SK-N-MC (cell line): ENCODE results near the gene KRTAP10-8.

ENCODE experiments used
- DNase-seq: peaks from one replicate; pipeline ENCODE4 v3.0.0-alpha.2; 2011; ENCODE audit warnings: low read depth, low spot score
- H3K27ac ChIP-seq: fragments of 200-600 bp; sonication (generic); 2 replicates; pipeline ENCODE4 v1.5.1; 2016; ENCODE audit warnings: mixed run types
- H3K36me3 ChIP-seq: fragments of 200-600 bp; sonication (generic); 2 replicates; pipeline ENCODE4 v1.6.1; 2017; ENCODE audit warnings: antibody characterized with exemption, low read length, mixed read lengths; ENCODE audit not compliant: insufficient read depth
- H3K4me3 ChIP-seq: fragments of 200-600 bp; sonication (generic); 2 replicates; pipeline ENCODE4 v1.5.1; 2016
- H3K9ac ChIP-seq: fragments of 200-600 bp; sonication (generic); 2 replicates; pipeline ENCODE4 v1.8.0; 2017; ENCODE audit warnings: mixed run types, mixed read lengths; ENCODE audit not compliant: insufficient read length
- H3K9me3 ChIP-seq: fragments of 200-600 bp; sonication (generic); 2 replicates; pipeline ENCODE4 v1.6.1; 2017; ENCODE audit warnings: low read depth, mild to moderate bottlenecking, antibody characterized with exemption, low read length, moderate library complexity, mixed read lengths
- EZH2 ChIP-seq: fragments of 200-600 bp; sonication (generic); IDR thresholded peaks from one replicate; pipeline ENCODE4 v1.6.1; 2017; ENCODE audit warnings: antibody characterized with exemption
- FOXP2 ChIP-seq: optimal IDR thresholded peaks from 2 replicates; pipeline ENCODE3; 2011; ENCODE audit warnings: mild to moderate bottlenecking, moderate library complexity; ENCODE audit not compliant: insufficient read depth; ENCODE audit errors: extremely low read length, control extremely low read depth
- POLR2AphosphoS5 ChIP-seq: IDR thresholded peaks from 2 replicates; pipeline ENCODE4 v1.6.1; 2012; ENCODE audit warnings: mild to moderate bottlenecking, low read depth, low read length, borderline replicate concordance

The KRTAP10-8 gene

GRCh38 chr21:44612669-44613229 is 870 bp downstream of the KRTAP10-8 start:
- no peaks in the 10 kb centered on the region for H3K9me3 ChIP-seq
- no peak overlapping the region for H3K9ac ChIP-seq
- H3K36me3 ChIP-seq: no peaks in the 10 kb centered on the region; the same call in 1 of the 2 replicates
- TF ChIP-seq EZH2 (no peak), FOXP2 (no peak), POLR2AphosphoS5 (no peak)
- no peak overlapping the region for H3K27ac ChIP-seq
- no peak overlapping the region for H3K4me3 ChIP-seq
- DNase-seq: no peak

GRCh38 chr21:44613386-44614155 is 1.7 kb downstream of the KRTAP10-8 start:
- peaks cover under 1% of the 10 kb centered on the region; the same call in 1 of the 2 replicates for H3K36me3 ChIP-seq
- no peak overlapping the region for H3K4me3 ChIP-seq
- no peaks in the 10 kb centered on the region for H3K9me3 ChIP-seq
- TF ChIP-seq FOXP2 (no peak), POLR2AphosphoS5 (no peak), EZH2 (no peak)
- no peak overlapping the region for H3K9ac ChIP-seq
- no peak overlapping the region for H3K27ac ChIP-seq
- DNase-seq: no peak

- no peak overlapping the region for H3K27ac ChIP-seq
- TF ChIP-seq POLR2AphosphoS5: no peak
- no peak for TF ChIP-seq FOXP2
- TF ChIP-seq EZH2: no peak
- no peak overlapping the region for H3K9ac ChIP-seq
- H3K36me3 ChIP-seq: peaks cover 4% of the 10 kb centered on the region; the same call in 1 of the 2 replicates
- DNase-seq: no peak
- H3K9me3 ChIP-seq: peaks cover 3% of the 10 kb centered on the region; the same call in 1 of the 2 replicates
- no peak overlapping the region for H3K4me3 ChIP-seq
Observed at GRCh38 chr21:44614161-44614631, 2.3 kb downstream of the KRTAP10-8 start.

- no peak overlapping the region for H3K4me3 ChIP-seq
- DNase-seq: no peak
- peaks cover 5% of the 10 kb centered on the region; the same call in 1 of the 2 replicates for H3K9me3 ChIP-seq
- H3K9ac ChIP-seq: no peak overlapping the region
- no peak for TF ChIP-seq EZH2
- TF ChIP-seq POLR2AphosphoS5: no peak
- no peak for TF ChIP-seq FOXP2
- H3K27ac ChIP-seq: no peak overlapping the region
- H3K36me3 ChIP-seq: peaks cover 7% of the 10 kb centered on the region; the same call in 1 of the 2 replicates
Observed at GRCh38 chr21:44614961-44615391, 3.1 kb downstream of the KRTAP10-8 start.

- peaks cover 8% of the 10 kb centered on the region; the same call in 1 of the 2 replicates for H3K36me3 ChIP-seq
- TF ChIP-seq POLR2AphosphoS5 (no peak), EZH2 (no peak), FOXP2 (no peak)
- H3K27ac ChIP-seq: no peak overlapping the region
- no peak overlapping the region for H3K4me3 ChIP-seq
- peaks cover 5% of the 10 kb centered on the region; the same call in 1 of the 2 replicates for H3K9me3 ChIP-seq
- DNase-seq: no peak
- no peak overlapping the region for H3K9ac ChIP-seq
Observed at GRCh38 chr21:44615466-44615865, 3.6 kb downstream of the KRTAP10-8 start.

GRCh38 chr21:44615911-44616590 is 4.2 kb downstream of the KRTAP10-8 start:
- Histone ChIP-seq H3K27ac (no peak overlapping the region), H3K9ac (no peak overlapping the region), H3K9me3 (peaks cover 5% of the 10 kb centered on the region; the same call in 1 of the 2 replicates), H3K4me3 (no peak overlapping the region), H3K36me3 (peaks cover 8% of the 10 kb centered on the region; the same call in 1 of the 2 replicates)
- TF ChIP-seq POLR2AphosphoS5 (no peak), FOXP2 (no peak), EZH2 (no peak)
- no peak for DNase-seq

- Histone ChIP-seq H3K9ac (no peak overlapping the region), H3K36me3 (peaks cover 8% of the 10 kb centered on the region; the same call in 1 of the 2 replicates), H3K9me3 (peaks cover 5% of the 10 kb centered on the region; the same call in 1 of the 2 replicates), H3K27ac (no peak overlapping the region), H3K4me3 (no peak overlapping the region)
- DNase-seq: no peak
- TF ChIP-seq POLR2AphosphoS5 (no peak), FOXP2 (no peak), EZH2 (no peak)
Observed at GRCh38 chr21:44616591-44616926, 4.7 kb downstream of the KRTAP10-8 start.

GRCh38 chr21:44617071-44617501 is 5.2 kb downstream of the KRTAP10-8 start:
- TF ChIP-seq POLR2AphosphoS5 (no peak), FOXP2 (no peak), EZH2 (no peak)
- Histone ChIP-seq H3K9me3 (peaks cover 5% of the 10 kb centered on the region; the same call in 1 of the 2 replicates), H3K9ac (no peak overlapping the region), H3K27ac (no peak overlapping the region), H3K4me3 (no peak overlapping the region), H3K36me3 (peaks cover 8% of the 10 kb centered on the region; the same call in 1 of the 2 replicates)
- DNase-seq: no peak
